GM19351 (cell line): ENCODE data around the gene APOL1.
"Not testable (repeated sequence)": the region's sequence is repeated elsewhere in the genome, so short reads cannot be mapped to it uniquely, and the experiment has no call there.

Experiments
- ATAC-seq: cut with Tn5 transposase; IDR thresholded peaks from one replicate; pipeline ENCODE4 v1.9.1; 2021; ENCODE audit warnings: mild to moderate bottlenecking, moderate library complexity; ENCODE audit not compliant: unreplicated experiment

APOL1 gene

GRCh38 chr22:36252754-36253522 lies at the start of gene APOL1:
TSS of gene APOL1 (plus strand) at chr22:36253133. CDS start at chr22:36254956, 1,823 bp downstream.
- no peak for ATAC-seq

- not testable (repeated sequence) for ATAC-seq
Measured at GRCh38 chr22:36203441-36203840, 49.5 kb upstream of the APOL1 start.

GRCh38 chr22:36204001-36204631 lies 48.8 kb upstream of the APOL1 start:
- ATAC-seq: no peak

- no peak for ATAC-seq
Measured at GRCh38 chr22:36204632-36205015, 48.3 kb upstream of the APOL1 start.

GRCh38 chr22:36205573-36205972 lies 47.4 kb upstream of the APOL1 start:
- ATAC-seq: not testable (repeated sequence)

- ATAC-seq: no peak
Measured at GRCh38 chr22:36206255-36206654, 46.7 kb upstream of the APOL1 start.

GRCh38 chr22:36208162-36208765 lies 44.7 kb upstream of the APOL1 start:
- no peak for ATAC-seq

- no peak for ATAC-seq
Measured at GRCh38 chr22:36208914-36209313, 44.0 kb upstream of the APOL1 start.

- ATAC-seq: not testable (repeated sequence)
Measured at GRCh38 chr22:36209488-36209908, 43.4 kb upstream of the APOL1 start.

- no peak for ATAC-seq
Measured at GRCh38 chr22:36210224-36210623, 42.7 kb upstream of the APOL1 start.

- ATAC-seq: no peak
Measured at GRCh38 chr22:36211237-36211861, 41.6 kb upstream of the APOL1 start.

GRCh38 chr22:36212901-36213300 lies 40.0 kb upstream of the APOL1 start:
- ATAC-seq: no peak

- no peak for ATAC-seq
Measured at GRCh38 chr22:36213586-36213985, 39.3 kb upstream of the APOL1 start.

- ATAC-seq: no peak
Measured at GRCh38 chr22:36215981-36216380, 37.0 kb upstream of the APOL1 start.

- no peak for ATAC-seq
Measured at GRCh38 chr22:36218648-36219193, 34.2 kb upstream of the APOL1 start.

GRCh38 chr22:36220451-36220921 lies 32.4 kb upstream of the APOL1 start:
- no peak for ATAC-seq

GRCh38 chr22:36221799-36222751 lies 30.9 kb upstream of the APOL1 start:
- no peak for ATAC-seq

GRCh38 chr22:36222887-36223450 lies 30.0 kb upstream of the APOL1 start:
- ATAC-seq: no peak

- no peak for ATAC-seq
Measured at GRCh38 chr22:36223504-36223903, 29.4 kb upstream of the APOL1 start.

GRCh38 chr22:36224245-36224644 lies 28.7 kb upstream of the APOL1 start:
- no peak for ATAC-seq
